Activated CD4-positive, alpha-beta T cell treated with anti-CD3 and anti-CD28 coated beads, Interleukin-2, amount 10 ng/mL, durations not matched to agents 7 days and 5 days (primary cell): ENCODE data around the gene PRSS56. TPM values are rescaled to one million over a fixed set of nuclear protein-coding genes. Genes with fewer than 3 reads are reported as not detected.

Experiments used
- CTCF ChIA-PET: fragments of 350-600 bp; sonication (Branson Sonifier 250); formaldehyde crosslinking; loops from one replicate; lab custom pipeline; 2021; ENCODE audit warnings: antibody characterized with exemption; lab: Charles Lee
- POLR2A ChIA-PET: fragments of 350-600 bp; sonication (Branson Sonifier 250); formaldehyde crosslinking; loops from one replicate; lab custom pipeline; 2021; ENCODE audit warnings: antibody characterized with exemption; lab: Charles Lee
- DNase-seq: peaks from one replicate; pipeline ENCODE4 v3.0.0-alpha.2; 2020
- H3K27ac Mint-ChIP-seq: one replicate; pipeline ENCODE4 v1.8.0; 2021; ENCODE audit warnings: mild to moderate bottlenecking, moderate library complexity, mixed read lengths
- H3K27me3 Mint-ChIP-seq: one replicate; pipeline ENCODE4 v1.8.0; 2021; ENCODE audit warnings: mixed read lengths
- H3K36me3 Mint-ChIP-seq: one replicate; pipeline ENCODE4 v1.8.0; 2021; ENCODE audit warnings: low read depth, mixed read lengths
- H3K4me1 Mint-ChIP-seq: one replicate; pipeline ENCODE4 v1.8.0; 2021; ENCODE audit warnings: mixed read lengths
- H3K4me3 Mint-ChIP-seq: one replicate; pipeline ENCODE4 v1.8.0; 2021; ENCODE audit warnings: mild to moderate bottlenecking, moderate library complexity, mixed read lengths
- H3K9me3 Mint-ChIP-seq: one replicate; pipeline ENCODE4 v1.8.0; 2021; ENCODE audit warnings: mixed read lengths
- total RNA-seq, 2 experiments: library from RNA; stranded (reverse); gene quantifications; one replicate each; pipeline ENCODE4 v1.2.3, GENCODE V29; 2021

PRSS56 gene
- total RNA-seq, 2 experiments from 2014 or later = not detected

DNA sequence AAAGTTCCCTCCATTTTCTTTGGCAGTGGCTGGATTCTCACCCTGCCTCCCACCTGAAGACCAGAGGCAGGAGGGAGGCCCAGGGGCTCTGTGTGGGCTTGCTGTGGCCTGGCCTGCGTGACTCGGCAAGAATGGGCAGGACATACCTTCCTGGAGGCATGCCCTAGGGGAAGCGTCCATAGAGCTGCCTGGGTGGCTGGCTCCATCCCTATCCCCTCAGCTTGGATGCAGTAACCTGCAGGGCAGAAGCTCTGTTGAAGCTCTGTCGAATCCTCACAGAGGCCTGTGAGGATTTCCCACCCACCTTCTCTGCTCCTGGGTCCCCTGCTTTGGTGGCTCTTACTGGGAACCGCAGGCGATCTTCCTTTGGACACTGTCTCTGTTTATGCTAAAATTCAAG is 1.3 kb upstream of the PRSS56 start:
- H3K36me3 Mint-ChIP-seq = no peaks in the 10 kb centered on the region
- H3K4me3 Mint-ChIP-seq = no peak overlapping the region
- ChIA-PET POLR2A (no interaction called here), CTCF (no interaction called here)
- H3K9me3 Mint-ChIP-seq = no peaks in the 10 kb centered on the region
- H3K4me1 Mint-ChIP-seq = peaks cover 4% of the 10 kb centered on the region
- DNase-seq = no peak
- peaks cover 13% of the 10 kb centered on the region for H3K27me3 Mint-ChIP-seq
- H3K27ac Mint-ChIP-seq = no peak overlapping the region

DNA sequence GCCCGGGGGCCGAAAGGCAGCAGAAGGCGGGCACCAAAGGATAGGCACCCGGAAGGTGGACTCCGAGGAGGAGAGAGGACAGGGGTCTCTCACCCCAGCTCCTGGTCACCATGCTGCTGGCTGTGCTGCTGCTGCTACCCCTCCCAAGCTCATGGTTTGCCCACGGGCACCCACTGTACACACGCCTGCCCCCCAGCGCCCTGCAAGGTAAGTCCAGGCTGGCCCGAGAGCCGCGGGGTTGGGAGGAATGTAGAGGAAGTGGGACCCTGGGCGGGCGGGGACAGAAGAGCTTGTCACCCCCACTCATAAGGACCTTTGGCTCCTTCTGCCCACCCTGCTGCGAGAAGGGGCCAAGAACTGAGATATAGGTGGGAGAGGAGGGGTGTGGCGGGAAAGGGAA is 301 bp downstream of the PRSS56 start:
- POLR2A ChIA-PET = no interaction called here
- Mint-ChIP-seq H3K4me3 (no peak overlapping the region), H3K36me3 (no peaks in the 10 kb centered on the region), H3K27ac (no peak overlapping the region), H3K4me1 (peaks cover 8% of the 10 kb centered on the region), H3K9me3 (no peaks in the 10 kb centered on the region), H3K27me3 (peaks cover 17% of the 10 kb centered on the region)
- DNase-seq = no peak
- CTCF ChIA-PET = interaction anchor here (1.3 kb wide), 1 partner anchor 31 kb away, joined by 3 read pairs; no protein-coding TSS in a partner anchor

DNA sequence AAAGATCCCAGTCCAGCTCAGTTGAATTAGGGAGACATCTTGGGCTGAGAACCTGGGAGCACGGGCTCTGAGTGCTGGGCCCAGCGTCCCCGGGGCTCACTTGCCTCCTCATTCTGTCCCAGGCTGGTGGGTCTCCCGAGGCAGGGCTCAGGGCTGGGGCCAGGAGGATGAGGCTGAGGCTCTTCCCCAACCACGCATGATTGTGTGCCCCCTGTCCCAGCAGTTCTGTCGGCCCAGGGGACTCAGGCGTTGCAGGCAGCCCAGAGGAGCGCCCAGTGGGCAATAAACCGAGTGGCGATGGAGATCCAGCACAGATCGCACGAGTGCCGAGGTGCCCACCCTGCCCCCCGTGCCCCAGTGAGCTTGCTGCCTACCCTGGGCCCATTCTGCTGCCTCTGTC is 910 bp downstream of the PRSS56 start:
- Mint-ChIP-seq H3K4me1 (peaks cover 8% of the 10 kb centered on the region), H3K4me3 (no peak overlapping the region), H3K27me3 (peaks cover 17% of the 10 kb centered on the region), H3K36me3 (no peaks in the 10 kb centered on the region), H3K27ac (no peak overlapping the region), H3K9me3 (no peaks in the 10 kb centered on the region)
- POLR2A ChIA-PET = no interaction called here
- no peak for DNase-seq
- CTCF ChIA-PET = interaction anchor here (1.2 to 1.3 kb wide), 2 partner anchors 30 to 91 kb away, joined by 3 read pairs; no protein-coding TSS in a partner anchor

GRCh38 chr2:232521959-232522622 is 1.9 kb downstream of the PRSS56 start:
- CTCF ChIA-PET = interaction anchor here (0.8 to 1.2 kb wide), 3 partner anchors 51 to 609 kb away, joined by 3 read pairs; no protein-coding TSS in a partner anchor
- H3K9me3 Mint-ChIP-seq = no peaks in the 10 kb centered on the region
- peaks cover 17% of the 10 kb centered on the region for H3K27me3 Mint-ChIP-seq
- no peak overlapping the region for H3K4me3 Mint-ChIP-seq
- H3K4me1 Mint-ChIP-seq = peaks cover 8% of the 10 kb centered on the region
- H3K36me3 Mint-ChIP-seq = no peaks in the 10 kb centered on the region
- DNase-seq = peak; percentile 59
- POLR2A ChIA-PET = no interaction called here
- H3K27ac Mint-ChIP-seq = no peak overlapping the region

- ChIA-PET CTCF (interaction anchor here (0.8 kb wide), 1 partner anchor 50 kb away, joined by 3 read pairs; no protein-coding TSS in a partner anchor), POLR2A (no interaction called here)
- DNase-seq = no peak
- H3K27me3 Mint-ChIP-seq = peaks cover 17% of the 10 kb centered on the region
- H3K36me3 Mint-ChIP-seq = no peaks in the 10 kb centered on the region
- H3K4me1 Mint-ChIP-seq = peaks cover 8% of the 10 kb centered on the region
- H3K9me3 Mint-ChIP-seq = no peaks in the 10 kb centered on the region
- no peak overlapping the region for H3K27ac Mint-ChIP-seq
- no peak overlapping the region for H3K4me3 Mint-ChIP-seq
Measured at GRCh38 chr2:232522623-232523401, 2.6 kb downstream of the PRSS56 start.

GRCh38 chr2:232523402-232523681 is 3.2 kb downstream of the PRSS56 start:
- Mint-ChIP-seq H3K9me3 (no peaks in the 10 kb centered on the region), H3K27me3 (peaks cover 17% of the 10 kb centered on the region), H3K36me3 (no peaks in the 10 kb centered on the region), H3K27ac (no peak overlapping the region), H3K4me3 (no peak overlapping the region), H3K4me1 (peaks cover 10% of the 10 kb centered on the region)
- CTCF ChIA-PET = interaction anchor here (1.1 kb wide), 1 partner anchor 23 kb away, joined by 3 read pairs; no protein-coding TSS in a partner anchor
- no peak for DNase-seq
- POLR2A ChIA-PET = no interaction called here

DNA sequence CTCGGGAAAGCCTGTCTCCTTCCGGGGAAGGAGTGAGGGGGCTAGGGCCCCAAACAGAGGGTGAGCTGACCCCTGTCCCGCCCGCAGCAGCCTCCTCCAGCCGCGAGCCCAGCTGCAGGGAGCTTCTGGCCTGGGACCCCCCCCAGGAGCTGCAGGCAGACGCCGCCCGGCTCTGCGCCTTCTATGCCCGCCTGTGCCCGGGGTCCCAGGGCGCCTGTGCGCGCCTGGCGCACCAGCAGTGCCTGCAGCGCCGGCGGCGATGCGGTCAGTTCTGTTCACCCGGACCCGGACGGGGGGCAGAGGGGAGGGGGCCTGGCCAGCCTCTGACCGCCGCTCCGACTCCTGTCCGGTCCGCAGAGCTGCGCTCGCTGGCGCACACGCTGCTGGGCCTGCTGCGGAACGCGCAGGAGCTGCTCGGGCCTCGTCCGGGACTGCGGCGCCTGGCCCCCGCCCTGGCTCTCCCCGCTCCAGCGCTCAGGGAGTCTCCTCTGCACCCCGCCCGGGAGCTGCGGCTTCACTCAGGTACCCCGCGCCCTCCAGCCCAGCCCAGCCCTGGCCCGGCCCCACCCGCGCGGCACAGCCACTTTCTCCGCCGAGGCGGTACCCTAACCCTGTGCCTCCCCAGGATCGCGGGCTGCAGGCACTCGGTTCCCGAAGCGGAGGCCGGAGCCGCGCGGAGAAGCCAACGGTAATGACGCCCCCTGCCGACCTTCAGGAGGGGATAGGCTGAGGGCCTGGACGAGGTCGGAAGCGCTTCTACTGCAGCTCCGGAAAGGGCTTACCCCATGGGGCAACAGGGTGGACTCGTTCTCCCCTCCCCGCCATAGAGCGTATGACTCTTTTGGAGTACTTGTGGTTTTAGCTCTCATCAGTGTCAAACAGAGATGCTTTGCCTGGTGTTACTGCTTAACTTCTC is 3.8 kb downstream of the PRSS56 start:
- POLR2A ChIA-PET = no interaction called here
- Mint-ChIP-seq H3K27ac (no peak overlapping the region), H3K9me3 (no peaks in the 10 kb centered on the region), H3K36me3 (no peaks in the 10 kb centered on the region), H3K4me3 (no peak overlapping the region), H3K4me1 (peaks cover 16% of the 10 kb centered on the region), H3K27me3 (peaks cover 17% of the 10 kb centered on the region)
- DNase-seq = peak; percentile 23
- CTCF ChIA-PET = interaction anchor here (1.1 to 1.3 kb wide), 2 partner anchors 8 to 24 kb away, joined by 3 read pairs; no protein-coding TSS in a partner anchor

DNA sequence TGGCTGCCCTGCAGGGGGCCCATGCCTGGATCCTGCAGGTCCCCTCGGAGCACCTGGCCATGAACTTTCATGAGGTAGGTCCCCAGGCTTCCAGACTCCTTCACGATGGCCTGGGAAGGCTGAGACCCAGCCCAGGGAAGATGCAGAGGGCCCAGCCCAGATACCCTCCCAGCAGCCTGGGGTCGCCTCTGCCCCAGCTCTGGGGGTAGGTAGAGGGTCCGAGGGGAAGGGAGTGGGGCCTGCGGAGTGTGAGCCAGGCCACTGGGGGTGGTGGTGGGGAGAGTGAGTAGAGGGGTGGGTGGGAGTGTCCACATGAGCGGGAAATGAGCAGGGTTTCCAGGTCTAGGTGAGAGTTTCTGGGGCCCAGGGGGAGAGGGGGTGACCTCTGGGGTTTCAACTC is 4.6 kb downstream of the PRSS56 start:
- ChIA-PET POLR2A (no interaction called here), CTCF (interaction anchor here (1.3 kb wide), 1 partner anchor 9 kb away, joined by 3 read pairs; no protein-coding TSS in a partner anchor)
- H3K27me3 Mint-ChIP-seq = peaks cover 17% of the 10 kb centered on the region
- H3K36me3 Mint-ChIP-seq = no peaks in the 10 kb centered on the region
- H3K4me1 Mint-ChIP-seq = peaks cover 20% of the 10 kb centered on the region
- no peak overlapping the region for H3K27ac Mint-ChIP-seq
- no peak for DNase-seq
- H3K9me3 Mint-ChIP-seq = no peaks in the 10 kb centered on the region
- H3K4me3 Mint-ChIP-seq = no peak overlapping the region

DNA sequence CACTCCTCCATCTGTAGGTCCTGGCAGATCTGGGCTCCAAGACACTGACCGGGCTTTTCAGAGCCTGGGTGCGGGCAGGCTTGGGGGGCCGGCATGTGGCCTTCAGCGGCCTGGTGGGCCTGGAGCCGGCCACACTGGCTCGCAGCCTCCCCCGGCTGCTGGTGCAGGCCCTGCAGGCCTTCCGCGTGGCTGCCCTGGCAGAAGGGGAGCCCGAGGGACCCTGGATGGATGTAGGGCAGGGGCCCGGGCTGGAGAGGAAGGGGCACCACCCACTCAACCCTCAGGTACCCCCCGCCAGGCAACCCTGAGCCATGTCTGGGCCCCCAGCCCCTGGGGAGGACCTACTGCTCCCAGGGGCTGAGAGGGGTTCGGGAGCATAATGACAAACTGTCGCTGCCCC is 5.0 kb downstream of the PRSS56 start:
- Mint-ChIP-seq H3K27ac (no peak overlapping the region), H3K4me3 (no peak overlapping the region), H3K4me1 (peaks cover 20% of the 10 kb centered on the region), H3K36me3 (no peaks in the 10 kb centered on the region), H3K9me3 (no peaks in the 10 kb centered on the region), H3K27me3 (peaks cover 17% of the 10 kb centered on the region)
- ChIA-PET CTCF (no interaction called here), POLR2A (no interaction called here)
- no peak for DNase-seq

DNA sequence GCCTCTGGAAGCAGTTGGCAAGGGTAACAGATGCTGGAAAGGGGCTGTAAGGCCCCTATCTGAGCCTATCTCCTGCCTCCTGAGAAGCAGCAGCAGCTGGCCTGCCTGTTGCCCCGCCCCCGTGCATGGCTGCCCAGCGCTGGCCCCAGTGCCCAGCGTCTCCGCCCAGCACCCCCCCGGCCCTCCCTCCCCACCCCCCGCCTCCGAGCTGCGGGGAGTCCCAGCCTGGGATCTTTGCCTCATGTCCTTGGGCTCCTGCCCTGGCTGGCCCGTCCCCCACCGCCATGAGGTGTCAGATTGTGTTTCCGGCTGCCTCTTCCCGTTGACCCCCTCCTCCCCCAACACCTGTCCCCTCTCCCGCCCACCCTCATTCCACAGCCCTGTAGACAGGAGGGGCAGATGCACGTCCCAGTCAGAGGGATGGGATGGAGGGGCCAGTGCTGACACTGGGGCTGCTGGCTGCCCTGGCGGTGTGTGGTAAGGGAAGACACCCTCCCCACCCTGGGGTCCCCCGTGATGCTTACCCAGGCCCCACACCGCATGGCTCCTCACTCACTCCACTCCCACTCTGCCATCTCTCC is 5.7 kb downstream of the PRSS56 start, which contains the start of gene CHRND:
TSS of gene CHRND (plus strand) at position 370 of the 581 bp plus-strand sequence. CDS start at position 426, 56 bp downstream.
- H3K4me3 Mint-ChIP-seq = no peak within 1 kb of the TSS
- POLR2A ChIA-PET = no interaction called here
- no peak for DNase-seq
- peak within 1 kb of the TSS; percentile 19 for H3K27ac Mint-ChIP-seq
- peaks cover 17% of the 10 kb centered on the region for H3K27me3 Mint-ChIP-seq
- CTCF ChIA-PET = interaction anchor here (0.5 to 1.0 kb wide), 3 partner anchors 9 to 650 kb away, joined by 3 read pairs; no protein-coding TSS in a partner anchor
- peaks cover 20% of the 10 kb centered on the region for H3K4me1 Mint-ChIP-seq
- no peaks in the 10 kb centered on the region for H3K36me3 Mint-ChIP-seq
- no peaks in the 10 kb centered on the region for H3K9me3 Mint-ChIP-seq

GRCh38 chr2:232526372-232526941 is 6.3 kb downstream of the PRSS56 start:
- DNase-seq = no peak
- H3K27ac Mint-ChIP-seq = peak overlapping the region; percentile 19
- H3K4me3 Mint-ChIP-seq = no peak overlapping the region
- peaks cover 15% of the 10 kb centered on the region for H3K27me3 Mint-ChIP-seq
- peaks cover 19% of the 10 kb centered on the region for H3K4me1 Mint-ChIP-seq
- H3K9me3 Mint-ChIP-seq = no peaks in the 10 kb centered on the region
- CTCF ChIA-PET = interaction anchor here (0.5 to 1.0 kb wide), 4 partner anchors 10 to 651 kb away, joined by 3 read pairs; partner anchors contain the start of gene INPP5D
- no peaks in the 10 kb centered on the region for H3K36me3 Mint-ChIP-seq
- POLR2A ChIA-PET = no interaction called here
